SK-N-SH treated with all-trans-retinoic acid at 6 μM for 48 hours (cell line): Measurements from ENCODE around the gene STXBP3.

ENCODE experiments used
- ATAC-seq: fragments of 200-7000 bp; cut with Tn5 transposase; 3 replicates; pipeline ENCODE4 v1.9.1; 2020; ENCODE audit warnings: mild to moderate bottlenecking, moderate library complexity
- ARNTL ChIP-seq: fragments of 450-650 bp; formaldehyde crosslinking; IDR thresholded peaks from 2 replicates; pipeline ENCODE4 v1.5.0; 2020; ENCODE audit warnings: low read depth, mild to moderate bottlenecking, moderate library complexity, borderline replicate concordance
- BACH2 ChIP-seq: fragments of 250-450 bp; sonication (Bioruptor Pico); IDR thresholded peaks from 2 replicates; pipeline ENCODE4 v1.9.0; 2021; ENCODE audit warnings: mild to moderate bottlenecking, borderline replicate concordance
- CREB5 ChIP-seq: fragments of 250-450 bp; sonication (Bioruptor Pico); IDR thresholded peaks from 2 replicates; pipeline ENCODE4 v1.5.1; 2020; ENCODE audit warnings: low read depth, mild to moderate bottlenecking, moderate library complexity
- CSDC2 ChIP-seq: fragments of 250-450 bp; sonication (Bioruptor Pico); IDR thresholded peaks from 2 replicates; pipeline ENCODE4 v1.5.0; 2020; ENCODE audit warnings: mild to moderate bottlenecking, moderate library complexity
- ESRRG ChIP-seq: fragments of 250-450 bp; sonication (Bioruptor Pico); IDR thresholded peaks from 2 replicates; pipeline ENCODE4 v1.6.1; 2021; ENCODE audit warnings: mild to moderate bottlenecking
- GLIS3 ChIP-seq: fragments of 250-450 bp; sonication (Bioruptor Pico); IDR thresholded peaks from 2 replicates; pipeline ENCODE4 v1.5.0; 2020; ENCODE audit warnings: mild to moderate bottlenecking, moderate library complexity
- ISL1 ChIP-seq: fragments of 250-450 bp; sonication (Bioruptor Pico); IDR thresholded peaks from 2 replicates; pipeline ENCODE4 v2.1.2; 2022; ENCODE audit warnings: mild to moderate bottlenecking, moderate library complexity
- OSR1 ChIP-seq: fragments of 250-450 bp; sonication (Bioruptor Pico); IDR thresholded peaks from 2 replicates; pipeline ENCODE4 v1.8.0; 2022; ENCODE audit warnings: moderate library complexity, mild to moderate bottlenecking, inconsistent platforms
- PATZ1 ChIP-seq: fragments of 250-450 bp; sonication (Bioruptor Pico); IDR thresholded peaks from 2 replicates; pipeline ENCODE4 v1.8.0; 2020; ENCODE audit warnings: mild to moderate bottlenecking, moderate library complexity, borderline replicate concordance
- POU6F1 ChIP-seq: fragments of 250-450 bp; sonication (Bioruptor Pico); IDR thresholded peaks from 2 replicates; pipeline ENCODE4 v1.8.0; 2021; ENCODE audit warnings: low read depth, mild to moderate bottlenecking, moderate library complexity, borderline replicate concordance
- PPARA ChIP-seq: fragments of 250-450 bp; sonication (Bioruptor Pico); IDR thresholded peaks from 2 replicates; pipeline ENCODE4 v1.5.0; 2020; ENCODE audit warnings: mild to moderate bottlenecking, borderline replicate concordance
- RARB ChIP-seq: fragments of 250-450 bp; sonication (Bioruptor Pico); IDR thresholded peaks from 2 replicates; pipeline ENCODE4 v1.8.0; 2021; ENCODE audit warnings: mild to moderate bottlenecking, moderate library complexity
- SNAI2 ChIP-seq: fragments of 250-450 bp; sonication (Bioruptor Pico); IDR thresholded peaks from 2 replicates; pipeline ENCODE4 v1.5.0; 2020; ENCODE audit warnings: mild to moderate bottlenecking, moderate library complexity
- TCF4 ChIP-seq: fragments of 250-450 bp; sonication (Bioruptor Pico); IDR thresholded peaks from 2 replicates; pipeline ENCODE4 v1.8.0; 2021; ENCODE audit warnings: mild to moderate bottlenecking, moderate library complexity, borderline replicate concordance
- TOX ChIP-seq: fragments of 250-450 bp; sonication (Bioruptor Pico); IDR thresholded peaks from 2 replicates; pipeline ENCODE4 v1.8.0; 2021; ENCODE audit warnings: mild to moderate bottlenecking, moderate library complexity, borderline replicate concordance
- TSHZ2 ChIP-seq: fragments of 250-450 bp; sonication (Bioruptor Pico); IDR thresholded peaks from 2 replicates; pipeline ENCODE4 v1.5.0; 2020; ENCODE audit warnings: mild to moderate bottlenecking, moderate library complexity
- ZC3H10 ChIP-seq: fragments of 250-450 bp; sonication (Bioruptor Pico); IDR thresholded peaks from 2 replicates; pipeline ENCODE4 v1.5.1; 2021; ENCODE audit warnings: mild to moderate bottlenecking, moderate library complexity
- ZFP3 ChIP-seq: fragments of 250-450 bp; sonication (Bioruptor Pico); IDR thresholded peaks from 2 replicates; pipeline ENCODE4 v1.5.0; 2020; ENCODE audit warnings: mild to moderate bottlenecking, moderate library complexity
- ZFP30 ChIP-seq: fragments of 450-650 bp; formaldehyde crosslinking; IDR thresholded peaks from 2 replicates; pipeline ENCODE4 v1.5.0; 2022; ENCODE audit warnings: mild to moderate bottlenecking, moderate library complexity
- ZNF565 ChIP-seq: fragments of 450-650 bp; formaldehyde crosslinking; conservative IDR thresholded peaks from 2 replicates; pipeline ENCODE4 v1.5.0; 2020; ENCODE audit warnings: low read depth, mild to moderate bottlenecking, moderate library complexity
- ZNF70 ChIP-seq: fragments of 450-650 bp; formaldehyde crosslinking; IDR thresholded peaks from 2 replicates; pipeline ENCODE4 v1.5.0; 2020; ENCODE audit warnings: mild to moderate bottlenecking, moderate library complexity
- ZNF8 ChIP-seq: fragments of 450-650 bp; formaldehyde crosslinking; IDR thresholded peaks from 2 replicates; pipeline ENCODE4 v1.5.0; 2020; ENCODE audit warnings: mild to moderate bottlenecking, moderate library complexity
- TF ChIP-seq, protein P1 (sequence below): fragments of 250-450 bp; sonication (Bioruptor Pico); IDR thresholded peaks from 2 replicates; pipeline ENCODE4 v1.5.1; 2021; ENCODE audit warnings: mild to moderate bottlenecking, moderate library complexity

Gene STXBP3

DNA sequence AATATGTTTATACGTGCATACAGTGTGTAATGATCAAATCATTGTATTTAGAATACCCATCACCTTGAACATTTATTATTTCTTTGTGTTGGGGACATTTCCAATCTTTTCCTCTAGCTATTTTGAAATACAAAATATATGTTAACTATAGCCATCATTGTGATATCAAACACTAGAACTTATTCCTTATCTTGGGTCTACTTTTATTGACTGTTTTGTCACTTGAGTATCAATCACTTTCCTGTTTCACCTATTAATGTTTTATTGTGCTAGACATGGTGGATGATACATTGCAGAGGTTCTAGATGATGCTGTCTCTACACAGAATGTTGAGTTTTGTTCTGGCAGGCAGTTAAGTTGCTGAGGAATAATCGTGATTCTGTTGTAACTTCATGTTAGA, 45.9 kb downstream of the STXBP3 start:
- TF ChIP-seq PPARA (CRISPR knock-in tag): no peak
- no peak for ATAC-seq

GRCh38 chr1:108799001-108799400, 52.5 kb downstream of the STXBP3 start:
- TF ChIP-seq OSR1 (CRISPR knock-in tag) (no peak), TCF4 (CRISPR knock-in tag) (no peak), ZNF70 (CRISPR knock-in tag) (no peak), ZC3H10 (CRISPR knock-in tag) (no peak), ISL1 (no peak), PPARA (CRISPR knock-in tag) (no peak), ARNTL (CRISPR knock-in tag) (no peak), BACH2 (CRISPR knock-in tag) (no peak), ZFP30 (no peak), ZNF8 (CRISPR knock-in tag) (no peak), CREB5 (no peak), CSDC2 (CRISPR knock-in tag) (no peak), ESRRG (no peak), POU6F1 (CRISPR knock-in tag) (no peak), ZFP3 (CRISPR knock-in tag) (no peak), ZNF565 (CRISPR knock-in tag) (no peak), TOX (no peak), RARB (CRISPR knock-in tag) (no peak), GLIS3 (CRISPR knock-in tag) (no peak)
- TF ChIP-seq, protein P1, sequence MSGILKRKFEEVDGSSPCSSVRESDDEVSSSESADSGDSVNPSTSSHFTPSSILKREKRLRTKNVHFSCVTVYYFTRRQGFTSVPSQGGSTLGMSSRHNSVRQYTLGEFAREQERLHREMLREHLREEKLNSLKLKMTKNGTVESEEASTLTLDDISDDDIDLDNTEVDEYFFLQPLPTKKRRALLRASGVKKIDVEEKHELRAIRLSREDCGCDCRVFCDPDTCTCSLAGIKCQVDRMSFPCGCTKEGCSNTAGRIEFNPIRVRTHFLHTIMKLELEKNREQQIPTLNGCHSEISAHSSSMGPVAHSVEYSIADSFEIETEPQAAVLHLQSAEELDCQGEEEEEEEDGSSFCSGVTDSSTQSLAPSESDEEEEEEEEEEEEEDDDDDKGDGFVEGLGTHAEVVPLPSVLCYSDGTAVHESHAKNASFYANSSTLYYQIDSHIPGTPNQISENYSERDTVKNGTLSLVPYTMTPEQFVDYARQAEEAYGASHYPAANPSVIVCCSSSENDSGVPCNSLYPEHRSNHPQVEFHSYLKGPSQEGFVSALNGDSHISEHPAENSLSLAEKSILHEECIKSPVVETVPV (CRISPR knock-in tag): no peak

GRCh38 chr1:108801101-108801500, 54.6 kb downstream of the STXBP3 start:
- ATAC-seq: peak; percentile 40; the same call in 2 of the 3 replicates
- no peak for TF ChIP-seq ZNF565 (CRISPR knock-in tag)
- no peak for TF ChIP-seq CREB5
- TF ChIP-seq PATZ1 (CRISPR knock-in tag): no peak
- no peak for TF ChIP-seq ZNF8 (CRISPR knock-in tag)
- no peak for TF ChIP-seq TCF4 (CRISPR knock-in tag)
- no peak for TF ChIP-seq ISL1
- TF ChIP-seq TSHZ2 (CRISPR knock-in tag): no peak
- no peak for TF ChIP-seq ARNTL (CRISPR knock-in tag)
- TF ChIP-seq ESRRG: no peak
- no peak for TF ChIP-seq ZNF70 (CRISPR knock-in tag)
- TF ChIP-seq SNAI2: no peak
- no peak for TF ChIP-seq BACH2 (CRISPR knock-in tag)
- no peak for TF ChIP-seq CSDC2 (CRISPR knock-in tag)
- TF ChIP-seq, all 23 proteins: peak for 0

More at GRCh38 chr1:108799001-108799400, 52.5 kb downstream of the STXBP3 start:
- ATAC-seq: no peak
